ENCODE measurements around the gene SEC31A. TPM values are rescaled to one million over a fixed set of nuclear protein-coding genes. Genes with fewer than 3 reads are reported as not detected.

SEC31A gene
- polyA plus RNA-seq, 3 donors: 74.8 to 120 (median 107) TPM

DNA sequence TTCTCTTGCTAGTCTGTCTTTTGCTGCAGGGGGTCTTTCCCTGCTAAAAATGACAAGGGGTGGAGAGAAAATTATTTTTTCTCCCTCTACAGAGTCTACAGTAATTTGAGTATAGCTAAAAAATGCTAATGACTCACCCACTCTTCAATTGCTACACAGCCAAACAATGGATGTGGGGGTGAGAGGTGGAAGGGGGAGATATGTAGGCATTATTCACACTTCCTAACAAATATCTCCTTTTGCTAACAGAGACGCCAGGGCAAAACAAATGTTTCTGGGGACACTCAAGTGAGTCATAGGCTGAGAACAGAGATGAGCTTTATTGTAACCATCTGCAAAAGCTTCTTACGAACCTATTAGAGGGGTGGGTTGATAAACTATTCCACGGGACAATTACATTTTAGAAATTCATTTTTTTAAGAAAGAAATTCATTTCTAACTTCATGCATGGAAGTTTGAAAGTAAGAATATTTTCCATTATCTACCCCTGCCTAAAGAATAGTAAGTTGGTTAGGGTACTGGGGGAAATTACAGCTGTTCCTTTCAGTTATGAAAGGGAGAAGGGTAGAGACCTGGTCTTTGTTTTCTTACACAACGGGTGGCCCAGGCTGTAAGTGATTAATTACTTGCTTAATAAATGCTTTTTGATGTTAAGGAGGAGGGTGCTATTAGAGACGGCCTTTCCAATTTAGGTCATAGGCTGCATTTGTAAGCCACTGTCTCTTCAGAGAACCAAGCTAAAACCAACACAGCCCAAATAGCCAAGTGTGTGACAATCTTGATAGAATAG lies 105.1 kb downstream of the SEC31A start:
- Histone ChIP-seq H3K79me2 (ENCODE audit: insufficient read depth, low read length) (no peaks in the 10 kb centered on the region), H3K9ac (ENCODE audit: insufficient read depth, low read length, poor library complexity, severe bottlenecking) (no peak overlapping the region), H3K27ac (ENCODE audit: low read depth in 1 of 2, low read length in 2 of 2) (no peak overlapping the region), H4K20me1 (ENCODE audit: insufficient read depth, low read length) (no peaks in the 10 kb centered on the region), H3K4me2 (replicated peaks; ENCODE audit: extremely low read depth, low read length, poor library complexity, severe bottlenecking) (no peak overlapping the region), H3K4me3 (replicated peaks in 1 of 3; ENCODE audit: low read depth in 2 of 3, low read length in 3 of 3) (no peak overlapping the region), H3K9me3 (replicated peaks in 1 of 2; ENCODE audit: control insufficient read depth in 1 of 2, insufficient read depth in 1 of 2, low read length in 2 of 2) (no peaks in the 10 kb centered on the region), H3K36me3 (replicated peaks in 1 of 2; ENCODE audit: control insufficient read depth in 1 of 2, insufficient read depth in 2 of 2, low read length in 2 of 2) (no peaks in the 10 kb centered on the region), H2AFZ (ENCODE audit: insufficient read depth, low read depth, low read length, poor library complexity, severe bottlenecking) (peak overlapping the region; percentile 2), H3K4me1 (ENCODE audit: control insufficient read depth in 1 of 2, insufficient read depth in 2 of 2, low read length in 2 of 2) (peaks cover 0 to 3% of the 10 kb centered on the region in 2 donors), H3K27me3 (ENCODE audit: control insufficient read depth in 2 of 2, insufficient read depth in 2 of 2, low read length in 2 of 2) (no peaks in the 10 kb centered on the region)
- Mint-ChIP-seq H3K4me1 (peaks cover 14% of the 10 kb centered on the region), H3K9me3 (no peaks in the 10 kb centered on the region), H3K27ac (no peak overlapping the region), H3K36me3 (no peaks in the 10 kb centered on the region), H3K27me3 (ENCODE audit: low read depth in 3 of 3) (no peaks in the 10 kb centered on the region), H3K4me3 (no peak overlapping the region)
- TF ChIP-seq, protein P1, sequence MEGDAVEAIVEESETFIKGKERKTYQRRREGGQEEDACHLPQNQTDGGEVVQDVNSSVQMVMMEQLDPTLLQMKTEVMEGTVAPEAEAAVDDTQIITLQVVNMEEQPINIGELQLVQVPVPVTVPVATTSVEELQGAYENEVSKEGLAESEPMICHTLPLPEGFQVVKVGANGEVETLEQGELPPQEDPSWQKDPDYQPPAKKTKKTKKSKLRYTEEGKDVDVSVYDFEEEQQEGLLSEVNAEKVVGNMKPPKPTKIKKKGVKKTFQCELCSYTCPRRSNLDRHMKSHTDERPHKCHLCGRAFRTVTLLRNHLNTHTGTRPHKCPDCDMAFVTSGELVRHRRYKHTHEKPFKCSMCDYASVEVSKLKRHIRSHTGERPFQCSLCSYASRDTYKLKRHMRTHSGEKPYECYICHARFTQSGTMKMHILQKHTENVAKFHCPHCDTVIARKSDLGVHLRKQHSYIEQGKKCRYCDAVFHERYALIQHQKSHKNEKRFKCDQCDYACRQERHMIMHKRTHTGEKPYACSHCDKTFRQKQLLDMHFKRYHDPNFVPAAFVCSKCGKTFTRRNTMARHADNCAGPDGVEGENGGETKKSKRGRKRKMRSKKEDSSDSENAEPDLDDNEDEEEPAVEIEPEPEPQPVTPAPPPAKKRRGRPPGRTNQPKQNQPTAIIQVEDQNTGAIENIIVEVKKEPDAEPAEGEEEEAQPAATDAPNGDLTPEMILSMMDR (IDR thresholded peaks at IDR 0.05): no peak
- peak in 1 of 3 donors; percentile 17 for DNase-seq
- no CpG with 5 or more reads among the region's 5 CpGs for WGBS (ENCODE audit: insufficient coverage)
- intact Hi-C loops (cut with micrococcal nuclease): no loop called here

DNA sequence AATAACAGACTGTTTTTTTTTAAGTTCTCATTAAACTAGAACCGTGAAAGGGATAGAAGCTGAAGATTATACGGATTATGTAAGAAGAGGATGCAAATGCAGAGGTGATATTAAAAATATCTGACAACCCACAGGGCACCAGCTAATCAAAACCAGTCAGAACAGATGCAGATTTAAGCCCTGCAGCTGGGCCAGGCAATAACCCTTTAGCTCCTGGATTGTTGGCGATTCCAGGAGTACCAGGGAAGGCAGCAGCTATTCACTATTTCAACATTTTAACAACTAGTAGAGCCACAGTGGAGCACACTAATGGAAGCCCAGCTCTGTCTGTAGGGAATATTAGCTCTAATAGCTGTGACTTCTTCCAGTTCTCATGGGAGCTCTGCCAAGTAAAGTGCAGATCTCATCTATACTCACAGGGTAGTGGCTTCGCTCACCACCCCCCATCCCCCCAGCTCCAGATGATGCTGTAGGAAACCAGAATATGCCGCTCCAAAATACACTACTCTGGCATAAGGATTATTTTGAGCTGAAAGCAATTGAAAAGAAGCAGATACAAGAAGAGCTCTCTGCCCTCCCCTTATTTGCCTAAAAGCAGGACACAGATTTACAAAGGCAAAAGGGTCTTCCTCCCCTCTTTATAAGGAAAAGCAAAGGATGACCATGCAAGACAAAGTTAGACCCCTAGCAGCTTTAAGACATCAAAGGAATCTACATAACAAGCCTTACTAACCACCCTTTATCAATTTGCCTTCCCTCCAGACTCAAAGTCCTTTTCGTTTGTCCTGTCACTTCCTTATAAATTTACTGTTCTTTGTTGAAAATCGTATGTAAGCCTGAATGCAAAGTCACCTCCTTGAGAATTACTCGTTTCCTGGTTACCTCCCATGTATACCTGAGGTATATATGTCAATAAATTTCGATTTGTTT lies 106.0 kb downstream of the SEC31A start:
- Histone ChIP-seq H3K4me2 (replicated peaks; ENCODE audit: extremely low read depth, low read length, poor library complexity, severe bottlenecking) (no peak overlapping the region), H3K27me3 (ENCODE audit: control insufficient read depth in 2 of 2, insufficient read depth in 2 of 2, low read length in 2 of 2) (no peaks in the 10 kb centered on the region), H4K20me1 (ENCODE audit: insufficient read depth, low read length) (no peaks in the 10 kb centered on the region), H3K4me3 (replicated peaks in 1 of 3; ENCODE audit: low read depth in 2 of 3, low read length in 3 of 3) (no peak overlapping the region), H2AFZ (ENCODE audit: insufficient read depth, low read depth, low read length, poor library complexity, severe bottlenecking) (peak overlapping the region; percentile 2), H3K4me1 (ENCODE audit: control insufficient read depth in 1 of 2, insufficient read depth in 2 of 2, low read length in 2 of 2) (peaks cover 3 to 6% of the 10 kb centered on the region in 2 donors), H3K36me3 (replicated peaks in 1 of 2; ENCODE audit: control insufficient read depth in 1 of 2, insufficient read depth in 2 of 2, low read length in 2 of 2) (no peaks in the 10 kb centered on the region), H3K9ac (ENCODE audit: insufficient read depth, low read length, poor library complexity, severe bottlenecking) (no peak overlapping the region), H3K79me2 (ENCODE audit: insufficient read depth, low read length) (no peaks in the 10 kb centered on the region), H3K27ac (ENCODE audit: low read depth in 1 of 2, low read length in 2 of 2) (no peak overlapping the region), H3K9me3 (replicated peaks in 1 of 2; ENCODE audit: control insufficient read depth in 1 of 2, insufficient read depth in 1 of 2, low read length in 2 of 2) (no peaks in the 10 kb centered on the region)
- H3K27ac Mint-ChIP-seq: peak overlapping the region in 1 of 7 donors; percentile 6
- no peaks in the 10 kb centered on the region for H3K36me3 Mint-ChIP-seq
- 100% methylated on average over 1 of the region's 9 CpGs for WGBS (ENCODE audit: insufficient coverage)
- H3K9me3 Mint-ChIP-seq: no peaks in the 10 kb centered on the region
- H3K27me3 Mint-ChIP-seq (ENCODE audit: low read depth in 3 of 3): no peaks in the 10 kb centered on the region
- TF ChIP-seq, protein P1 (IDR thresholded peaks at IDR 0.05): no peak
- intact Hi-C loops (cut with micrococcal nuclease): no loop called here
- no peak for DNase-seq
- H3K4me1 Mint-ChIP-seq: peaks cover 20% of the 10 kb centered on the region
- no peak overlapping the region for H3K4me3 Mint-ChIP-seq

Data from CD14-positive monocyte (primary cell).